ENCODE measurements around the gene GJB4. TPM values are rescaled to one million over a fixed set of nuclear protein-coding genes. Genes with fewer than 3 reads are reported as not detected.

Gene GJB4
- polyA plus RNA-seq, 1 donor from 2014 or later, result not detected

DNA sequence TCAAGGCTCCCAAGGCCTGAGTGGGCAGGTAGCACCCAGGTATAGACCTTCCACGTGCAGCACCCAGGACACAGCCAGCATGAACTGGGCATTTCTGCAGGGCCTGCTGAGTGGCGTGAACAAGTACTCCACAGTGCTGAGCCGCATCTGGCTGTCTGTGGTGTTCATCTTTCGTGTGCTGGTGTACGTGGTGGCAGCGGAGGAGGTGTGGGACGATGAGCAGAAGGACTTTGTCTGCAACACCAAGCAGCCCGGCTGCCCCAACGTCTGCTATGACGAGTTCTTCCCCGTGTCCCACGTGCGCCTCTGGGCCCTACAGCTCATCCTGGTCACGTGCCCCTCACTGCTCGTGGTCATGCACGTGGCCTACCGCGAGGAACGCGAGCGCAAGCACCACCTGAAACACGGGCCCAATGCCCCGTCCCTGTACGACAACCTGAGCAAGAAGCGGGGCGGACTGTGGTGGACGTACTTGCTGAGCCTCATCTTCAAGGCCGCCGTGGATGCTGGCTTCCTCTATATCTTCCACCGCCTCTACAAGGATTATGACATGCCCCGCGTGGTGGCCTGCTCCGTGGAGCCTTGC is 1.7 kb downstream of the GJB4 start:
- TF ChIP-seq POLR2AphosphoS5 (IDR thresholded peaks at IDR 0.05) (no peak), REST (IDR thresholded peaks at IDR 0.05; ENCODE audit: borderline replicate concordance) (no peak), SMC3 (conservative IDR thresholded peaks at IDR 0.05; ENCODE audit: poor library complexity) (no peak), EP300 (conservative IDR thresholded peaks at IDR 0.05; ENCODE audit: poor library complexity, severe bottlenecking) (no peak), RAD21 (conservative IDR thresholded peaks at IDR 0.05) (no peak)

DNA sequence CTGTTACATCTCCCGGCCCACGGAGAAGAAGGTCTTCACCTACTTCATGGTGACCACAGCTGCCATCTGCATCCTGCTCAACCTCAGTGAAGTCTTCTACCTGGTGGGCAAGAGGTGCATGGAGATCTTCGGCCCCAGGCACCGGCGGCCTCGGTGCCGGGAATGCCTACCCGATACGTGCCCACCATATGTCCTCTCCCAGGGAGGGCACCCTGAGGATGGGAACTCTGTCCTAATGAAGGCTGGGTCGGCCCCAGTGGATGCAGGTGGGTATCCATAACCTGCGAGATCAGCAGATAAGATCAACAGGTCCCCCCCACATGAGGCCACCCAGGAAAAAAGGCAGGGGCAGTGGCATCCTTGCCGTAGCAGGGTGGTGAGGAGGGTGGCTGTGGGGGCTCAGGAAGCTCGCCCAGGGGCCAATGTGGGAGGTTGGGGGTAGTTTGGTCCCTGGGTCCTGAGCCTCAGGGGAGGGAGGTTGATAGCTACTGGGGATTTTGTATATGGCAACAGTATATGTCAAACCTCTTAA is 2.3 kb downstream of the GJB4 start:
- no peaks in the 10 kb centered on the region for H4K20me1 ChIP-seq (ENCODE audit: insufficient read depth)
- H3K36me3 ChIP-seq (ENCODE audit: insufficient read depth, low read length), result no peaks in the 10 kb centered on the region
- H3K27ac ChIP-seq (ENCODE audit: low read length), result no peak overlapping the region
- H3K9me2 ChIP-seq (ENCODE audit: insufficient read depth, low read length), result no peaks in the 10 kb centered on the region
- no peak overlapping the region for H3K9ac ChIP-seq (ENCODE audit: low read length)
- no peak overlapping the region for H3K4me3 ChIP-seq (ENCODE audit: low read length)
- no peaks in the 10 kb centered on the region for H3K9me3 ChIP-seq (ENCODE audit: low read length)
- TF ChIP-seq CTCF (IDR thresholded peaks at IDR 0.05; ENCODE audit: poor library complexity, severe bottlenecking) (no peak), MXI1 (conservative IDR thresholded peaks at IDR 0.05; ENCODE audit: poor library complexity, severe bottlenecking) (no peak), SMC3 (conservative IDR thresholded peaks at IDR 0.05; ENCODE audit: poor library complexity) (no peak), EZH2 (IDR thresholded peaks at IDR 0.05; ENCODE audit: borderline replicate concordance, insufficient read depth, low read length, poor library complexity, severe bottlenecking) (no peak), EP300 (conservative IDR thresholded peaks at IDR 0.05; ENCODE audit: poor library complexity, severe bottlenecking) (no peak), POLR2AphosphoS5 (IDR thresholded peaks at IDR 0.05) (no peak), TAF1 (IDR thresholded peaks at IDR 0.05; ENCODE audit: low read depth) (no peak), RAD21 (conservative IDR thresholded peaks at IDR 0.05) (no peak), REST (IDR thresholded peaks at IDR 0.05; ENCODE audit: borderline replicate concordance) (no peak)
- no peak overlapping the region for H2AFZ ChIP-seq (ENCODE audit: low read depth, low read length)
- no peaks in the 10 kb centered on the region for H3F3A ChIP-seq (ENCODE audit: insufficient read depth, low read length, poor library complexity, severe bottlenecking)
- H3K4me2 ChIP-seq (ENCODE audit: low read length), result no peak overlapping the region
- no peaks in the 10 kb centered on the region for H3K79me2 ChIP-seq (replicated peaks; ENCODE audit: insufficient read depth, low read length)
- no peaks in the 10 kb centered on the region for H3K27me3 ChIP-seq (ENCODE audit: insufficient read depth, low read depth, low read length)

More for the DNA sequence above, 1.7 kb downstream of the GJB4 start:
- H3K4me3 ChIP-seq (ENCODE audit: low read length), result no peak overlapping the region
- no peaks in the 10 kb centered on the region for H4K20me1 ChIP-seq (ENCODE audit: insufficient read depth)
- no peaks in the 10 kb centered on the region for H3K36me3 ChIP-seq (ENCODE audit: insufficient read depth, low read length)
- no peaks in the 10 kb centered on the region for H3K9me3 ChIP-seq (ENCODE audit: low read length)
- H3K27ac ChIP-seq (ENCODE audit: low read length), result no peak overlapping the region
- H3K27me3 ChIP-seq (ENCODE audit: insufficient read depth, low read depth, low read length), result no peaks in the 10 kb centered on the region
- no peak overlapping the region for H3K9ac ChIP-seq (ENCODE audit: low read length)
- no peaks in the 10 kb centered on the region for H3K79me2 ChIP-seq (replicated peaks; ENCODE audit: insufficient read depth, low read length)
- no peak overlapping the region for H3K4me2 ChIP-seq (ENCODE audit: low read length)
- no peaks in the 10 kb centered on the region for H3F3A ChIP-seq (ENCODE audit: insufficient read depth, low read length, poor library complexity, severe bottlenecking)
- no peak overlapping the region for H2AFZ ChIP-seq (ENCODE audit: low read depth, low read length)
- H3K9me2 ChIP-seq (ENCODE audit: insufficient read depth, low read length), result no peaks in the 10 kb centered on the region
